ENCODE data around the gene MYO1D. TPM values are rescaled to one million over a fixed set of nuclear protein-coding genes. Genes with fewer than 3 reads are reported as not detected.
A peak's percentile ranks its signal among the peaks of the same experiment; 100 is the strongest.

The MYO1D gene
- polyA plus RNA-seq, 2 donors = 31.8 to 43.2 TPM

GRCh38 chr17:32693194-32693897, 183.6 kb downstream of the MYO1D start:
- WGBS, 2 donors = 90 to 93% methylated on average over 5 of the region's 5 CpGs
- no peak overlapping the region for H3K27ac ChIP-seq (ENCODE audit: low read depth in 2 of 2, low read length in 1 of 2)
- H3K4me3 ChIP-seq (ENCODE audit: low read depth in 1 of 2, low read length in 2 of 2) = no peak overlapping the region

GRCh38 chr17:32692179-32692578, 184.7 kb downstream of the MYO1D start:
- Histone ChIP-seq H3K27me3 (ENCODE audit: control insufficient read depth in 1 of 2, insufficient read depth in 2 of 2, low read length in 2 of 2) (no peaks in the 10 kb centered on the region), H3K27ac (ENCODE audit: low read depth in 2 of 2, low read length in 1 of 2) (no peak overlapping the region), H3K4me3 (ENCODE audit: low read depth in 1 of 2, low read length in 2 of 2) (no peak overlapping the region), H3K9me3 (ENCODE audit: control insufficient read depth in 2 of 2, insufficient read depth in 1 of 2, low read depth in 1 of 2, low read length in 1 of 2) (no peaks in the 10 kb centered on the region), H3K4me1 (ENCODE audit: control insufficient read depth in 2 of 2, insufficient read depth in 2 of 2, low read length in 1 of 2) (no peaks in the 10 kb centered on the region), H3K36me3 (ENCODE audit: control insufficient read depth in 2 of 2, insufficient read depth in 2 of 2, low read length in 1 of 2) (peaks cover 0 to 4% of the 10 kb centered on the region in 2 donors)
- 71 to 78% methylated on average over 2 of the region's 2 CpGs for WGBS, 2 donors

More at GRCh38 chr17:32693194-32693897, 183.6 kb downstream of the MYO1D start:
- peaks cover 0 to 4% of the 10 kb centered on the region in 2 donors for H3K36me3 ChIP-seq (ENCODE audit: control insufficient read depth in 2 of 2, insufficient read depth in 2 of 2, low read length in 1 of 2)
- H3K4me1 ChIP-seq (ENCODE audit: control insufficient read depth in 2 of 2, insufficient read depth in 2 of 2, low read length in 1 of 2) = no peaks in the 10 kb centered on the region
- no peaks in the 10 kb centered on the region for H3K27me3 ChIP-seq (ENCODE audit: control insufficient read depth in 1 of 2, insufficient read depth in 2 of 2, low read length in 2 of 2)
- H3K9me3 ChIP-seq (ENCODE audit: control insufficient read depth in 2 of 2, insufficient read depth in 1 of 2, low read depth in 1 of 2, low read length in 1 of 2) = no peaks in the 10 kb centered on the region

GRCh38 chr17:32689348-32689747, 187.6 kb downstream of the MYO1D start:
- H3K9me3 ChIP-seq (ENCODE audit: control insufficient read depth in 2 of 2, insufficient read depth in 1 of 2, low read depth in 1 of 2, low read length in 1 of 2) = no peaks in the 10 kb centered on the region
- 81 to 88% methylated on average over 7 of the region's 7 CpGs for WGBS, 2 donors
- H3K27ac ChIP-seq (ENCODE audit: low read depth in 2 of 2, low read length in 1 of 2) = no peak overlapping the region
- H3K27me3 ChIP-seq (ENCODE audit: control insufficient read depth in 1 of 2, insufficient read depth in 2 of 2, low read length in 2 of 2) = no peaks in the 10 kb centered on the region
- no peaks in the 10 kb centered on the region for H3K4me1 ChIP-seq (ENCODE audit: control insufficient read depth in 2 of 2, insufficient read depth in 2 of 2, low read length in 1 of 2)
- peaks cover 0 to 4% of the 10 kb centered on the region in 2 donors for H3K36me3 ChIP-seq (ENCODE audit: control insufficient read depth in 2 of 2, insufficient read depth in 2 of 2, low read length in 1 of 2)
- no peak overlapping the region for H3K4me3 ChIP-seq (ENCODE audit: low read depth in 1 of 2, low read length in 2 of 2)

GRCh38 chr17:32688221-32688620, 188.7 kb downstream of the MYO1D start:
- Histone ChIP-seq H3K4me3 (ENCODE audit: low read depth in 1 of 2, low read length in 2 of 2) (no peak overlapping the region), H3K27me3 (ENCODE audit: control insufficient read depth in 1 of 2, insufficient read depth in 2 of 2, low read length in 2 of 2) (no peaks in the 10 kb centered on the region), H3K9me3 (ENCODE audit: control insufficient read depth in 2 of 2, insufficient read depth in 1 of 2, low read depth in 1 of 2, low read length in 1 of 2) (no peaks in the 10 kb centered on the region), H3K27ac (ENCODE audit: low read depth in 2 of 2, low read length in 1 of 2) (no peak overlapping the region), H3K36me3 (ENCODE audit: control insufficient read depth in 2 of 2, insufficient read depth in 2 of 2, low read length in 1 of 2) (peaks cover 0 to 4% of the 10 kb centered on the region in 2 donors), H3K4me1 (ENCODE audit: control insufficient read depth in 2 of 2, insufficient read depth in 2 of 2, low read length in 1 of 2) (no peaks in the 10 kb centered on the region)
- WGBS, 2 donors = 69 to 74% methylated on average over 4 of the region's 4 CpGs

- H3K4me1 ChIP-seq (ENCODE audit: control insufficient read depth in 2 of 2, insufficient read depth in 2 of 2, low read length in 1 of 2) = no peaks in the 10 kb centered on the region
- WGBS, 2 donors = 55 to 76% methylated on average over 9 to 12 of the region's 16 CpGs
- peaks cover 0 to 4% of the 10 kb centered on the region in 2 donors for H3K36me3 ChIP-seq (ENCODE audit: control insufficient read depth in 2 of 2, insufficient read depth in 2 of 2, low read length in 1 of 2)
- H3K27ac ChIP-seq (ENCODE audit: low read depth in 2 of 2, low read length in 1 of 2) = peak overlapping the region in 1 of 2 donors; percentile 55
- no peaks in the 10 kb centered on the region for H3K27me3 ChIP-seq (ENCODE audit: control insufficient read depth in 1 of 2, insufficient read depth in 2 of 2, low read length in 2 of 2)
- peak overlapping the region in 1 of 2 donors; percentile 22 for H3K4me3 ChIP-seq (ENCODE audit: low read depth in 1 of 2, low read length in 2 of 2)
- H3K9me3 ChIP-seq (ENCODE audit: control insufficient read depth in 2 of 2, insufficient read depth in 1 of 2, low read depth in 1 of 2, low read length in 1 of 2) = no peaks in the 10 kb centered on the region
Observed at GRCh38 chr17:32684087-32684958, 192.6 kb downstream of the MYO1D start.

GRCh38 chr17:32673964-32674363, 203.0 kb downstream of the MYO1D start:
- Histone ChIP-seq H3K27me3 (ENCODE audit: control insufficient read depth in 1 of 2, insufficient read depth in 2 of 2, low read length in 2 of 2) (no peaks in the 10 kb centered on the region), H3K9me3 (ENCODE audit: control insufficient read depth in 2 of 2, insufficient read depth in 1 of 2, low read depth in 1 of 2, low read length in 1 of 2) (peaks cover 0 to 5% of the 10 kb centered on the region in 2 donors), H3K27ac (ENCODE audit: low read depth in 2 of 2, low read length in 1 of 2) (no peak overlapping the region), H3K4me3 (ENCODE audit: low read depth in 1 of 2, low read length in 2 of 2) (no peak overlapping the region), H3K4me1 (ENCODE audit: control insufficient read depth in 2 of 2, insufficient read depth in 2 of 2, low read length in 1 of 2) (no peaks in the 10 kb centered on the region), H3K36me3 (ENCODE audit: control insufficient read depth in 2 of 2, insufficient read depth in 2 of 2, low read length in 1 of 2) (peaks cover 0 to 4% of the 10 kb centered on the region in 2 donors)
- WGBS, 2 donors = 75 to 86% methylated on average over 3 of the region's 3 CpGs

- peaks cover 0 to 5% of the 10 kb centered on the region in 2 donors for H3K9me3 ChIP-seq (ENCODE audit: control insufficient read depth in 2 of 2, insufficient read depth in 1 of 2, low read depth in 1 of 2, low read length in 1 of 2)
- no peak overlapping the region for H3K27ac ChIP-seq (ENCODE audit: low read depth in 2 of 2, low read length in 1 of 2)
- peaks cover 0 to 4% of the 10 kb centered on the region in 2 donors for H3K36me3 ChIP-seq (ENCODE audit: control insufficient read depth in 2 of 2, insufficient read depth in 2 of 2, low read length in 1 of 2)
- 50 to 72% methylated on average over 1 of the region's 1 CpG for WGBS, 2 donors
- no peaks in the 10 kb centered on the region for H3K27me3 ChIP-seq (ENCODE audit: control insufficient read depth in 1 of 2, insufficient read depth in 2 of 2, low read length in 2 of 2)
- H3K4me1 ChIP-seq (ENCODE audit: control insufficient read depth in 2 of 2, insufficient read depth in 2 of 2, low read length in 1 of 2) = no peaks in the 10 kb centered on the region
- no peak overlapping the region for H3K4me3 ChIP-seq (ENCODE audit: low read depth in 1 of 2, low read length in 2 of 2)
Observed at GRCh38 chr17:32672711-32673110, 204.2 kb downstream of the MYO1D start.

- peaks cover 0 to 5% of the 10 kb centered on the region in 2 donors for H3K9me3 ChIP-seq (ENCODE audit: control insufficient read depth in 2 of 2, insufficient read depth in 1 of 2, low read depth in 1 of 2, low read length in 1 of 2)
- no peaks in the 10 kb centered on the region for H3K27me3 ChIP-seq (ENCODE audit: control insufficient read depth in 1 of 2, insufficient read depth in 2 of 2, low read length in 2 of 2)
- H3K4me3 ChIP-seq (ENCODE audit: low read depth in 1 of 2, low read length in 2 of 2) = no peak overlapping the region
- H3K4me1 ChIP-seq (ENCODE audit: control insufficient read depth in 2 of 2, insufficient read depth in 2 of 2, low read length in 1 of 2) = no peaks in the 10 kb centered on the region
- WGBS, 2 donors = 80 to 81% methylated on average over 1 of the region's 1 CpG
- H3K27ac ChIP-seq (ENCODE audit: low read depth in 2 of 2, low read length in 1 of 2) = no peak overlapping the region
- H3K36me3 ChIP-seq (ENCODE audit: control insufficient read depth in 2 of 2, insufficient read depth in 2 of 2, low read length in 1 of 2) = peaks cover 0 to 4% of the 10 kb centered on the region in 2 donors
Observed at GRCh38 chr17:32671896-32672295, 205.0 kb downstream of the MYO1D start.

GRCh38 chr17:32664936-32665583, 211.9 kb downstream of the MYO1D start:
- peaks cover 0 to 3% of the 10 kb centered on the region in 2 donors for H3K9me3 ChIP-seq (ENCODE audit: control insufficient read depth in 2 of 2, insufficient read depth in 1 of 2, low read depth in 1 of 2, low read length in 1 of 2)
- H3K36me3 ChIP-seq (ENCODE audit: control insufficient read depth in 2 of 2, insufficient read depth in 2 of 2, low read length in 1 of 2) = no peaks in the 10 kb centered on the region
- H3K4me3 ChIP-seq (ENCODE audit: low read depth in 1 of 2, low read length in 2 of 2) = no peak overlapping the region
- no peaks in the 10 kb centered on the region for H3K27me3 ChIP-seq (ENCODE audit: control insufficient read depth in 1 of 2, insufficient read depth in 2 of 2, low read length in 2 of 2)
- no peak overlapping the region for H3K27ac ChIP-seq (ENCODE audit: low read depth in 2 of 2, low read length in 1 of 2)
- 88 to 91% methylated on average over 9 of the region's 9 CpGs for WGBS, 2 donors
- H3K4me1 ChIP-seq (ENCODE audit: control insufficient read depth in 2 of 2, insufficient read depth in 2 of 2, low read length in 1 of 2) = no peaks in the 10 kb centered on the region
